GM18519 (cell line): ENCODE measurements around the gene NT5C.

Experiments
- ATAC-seq: cut with Tn5 transposase; IDR thresholded peaks from one replicate; pipeline ENCODE4 v1.9.1; 2021; ENCODE audit warnings: mild to moderate bottlenecking, moderate library complexity; ENCODE audit not compliant: unreplicated experiment, low FRiP score

The NT5C gene

GRCh38 chr17:75124041-75124818, 7.3 kb downstream of the NT5C start:
- no peak for ATAC-seq

DNA sequence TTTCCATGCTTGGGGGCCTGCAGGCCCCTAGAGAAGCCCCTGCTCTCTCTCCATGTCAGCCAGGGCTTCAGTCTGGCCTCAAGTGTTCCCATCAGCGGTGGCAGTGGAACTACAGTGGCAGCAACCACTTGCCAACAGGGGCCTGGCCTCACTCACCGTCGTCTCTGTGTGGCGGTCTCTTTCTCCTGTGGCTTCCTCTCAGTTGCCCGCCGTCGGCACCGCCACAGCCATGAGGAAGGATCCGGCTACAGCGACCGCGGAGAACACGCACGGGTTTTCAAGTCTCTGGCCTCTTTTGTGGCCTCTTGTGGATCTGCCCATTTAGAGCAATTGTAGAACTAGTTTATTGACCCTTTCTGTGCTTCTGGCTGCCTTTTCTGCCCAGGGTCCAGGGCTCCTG, 13.2 kb downstream of the NT5C start:
- ATAC-seq = no peak

- ATAC-seq = no peak
Observed at GRCh38 chr17:75116737-75117136, 14.8 kb downstream of the NT5C start.

DNA sequence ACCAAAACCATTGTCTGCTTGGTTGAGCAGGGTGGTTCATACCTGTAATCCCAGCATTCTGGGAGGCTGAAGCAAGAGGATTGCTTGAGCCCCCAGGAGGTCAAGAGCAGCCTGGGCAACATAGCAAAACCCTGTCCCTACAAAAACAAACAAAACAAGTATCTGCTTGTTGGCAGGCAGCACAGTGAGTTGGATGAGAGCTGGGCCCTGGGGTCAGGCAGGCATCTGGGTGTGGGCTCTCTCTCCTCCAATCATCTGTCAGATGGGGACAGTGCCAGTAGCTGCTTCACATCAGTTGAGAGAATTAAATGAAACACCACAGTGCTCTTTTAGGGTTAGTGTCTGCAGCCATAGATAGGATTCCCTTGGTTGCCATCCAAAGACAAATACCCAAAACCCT, 16.0 kb downstream of the NT5C start:
- ATAC-seq = no peak

GRCh38 chr17:75114552-75115314, 16.8 kb downstream of the NT5C start:
- no peak for ATAC-seq

GRCh38 chr17:75113798-75114551, 17.6 kb downstream of the NT5C start:
- ATAC-seq = no peak

- ATAC-seq = no peak
Observed at GRCh38 chr17:75111777-75112335, 19.7 kb downstream of the NT5C start.

GRCh38 chr17:75110234-75110937, 21.2 kb downstream of the NT5C start:
- no peak for ATAC-seq

DNA sequence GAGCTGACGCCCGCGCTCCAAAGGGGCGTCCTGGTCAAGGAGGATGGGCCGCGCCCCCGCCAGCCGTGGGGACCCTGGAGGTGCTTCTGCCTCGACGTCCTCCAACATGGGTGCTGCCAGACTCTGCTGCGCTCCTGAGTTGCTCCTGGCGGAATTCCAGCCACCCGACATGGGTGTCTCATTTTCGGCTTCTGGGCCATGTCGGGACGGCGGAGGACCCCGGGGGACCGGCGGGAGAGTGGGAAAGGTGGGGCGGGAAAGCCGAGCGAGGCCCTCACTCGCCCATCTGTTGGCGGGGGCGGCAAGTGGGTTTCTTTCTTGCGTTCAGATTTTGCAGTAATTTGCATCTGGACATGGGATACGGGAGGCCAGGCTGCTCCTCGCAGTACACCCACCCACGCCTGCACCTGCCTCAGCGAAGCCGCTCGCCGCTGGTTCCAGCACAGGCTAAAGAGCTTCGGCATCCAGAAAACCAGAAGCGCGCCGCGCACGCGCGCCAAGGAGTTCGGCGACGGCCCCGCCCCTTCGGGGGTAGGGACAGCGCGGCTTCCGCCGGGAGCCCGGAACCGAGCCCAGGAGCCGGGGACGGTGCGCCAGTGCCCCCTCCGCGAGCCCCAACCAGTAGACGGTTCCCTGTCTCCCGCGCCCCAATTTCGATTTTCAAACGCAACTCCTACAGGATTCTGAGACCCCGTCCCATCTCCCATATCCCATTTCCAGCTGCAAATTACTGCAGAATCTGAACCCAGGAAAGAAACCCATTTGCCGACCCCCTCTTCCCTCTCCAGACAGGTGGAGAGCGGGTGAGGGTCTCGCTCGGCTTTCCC, 21.9 kb downstream of the NT5C start, which contains the start of gene ARMC7:
Gene ARMC7 (plus strand): TSS at position 563 of the 827 bp plus-strand sequence. CDS start 320 bp downstream, outside the sequence.
- ATAC-seq = peak; percentile 53

DNA sequence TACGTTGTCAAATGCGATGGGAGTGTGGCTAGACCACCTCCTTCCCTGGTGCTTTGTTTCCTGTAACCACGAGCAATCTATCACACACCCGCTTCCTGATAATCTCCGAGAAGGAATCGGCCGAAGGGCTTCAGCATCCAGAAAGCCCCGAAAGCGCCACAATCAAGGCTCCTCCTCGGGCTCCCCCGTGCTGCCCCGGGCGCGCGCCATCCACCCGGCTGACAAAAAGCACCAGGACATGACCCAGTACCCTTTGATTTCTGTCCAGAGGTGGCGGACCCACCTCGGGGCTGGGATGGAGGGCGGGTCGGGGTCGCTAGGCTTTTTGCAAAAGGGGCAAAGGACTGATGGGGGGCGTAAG, 22.5 kb downstream of the NT5C start:
- ATAC-seq = no peak

DNA sequence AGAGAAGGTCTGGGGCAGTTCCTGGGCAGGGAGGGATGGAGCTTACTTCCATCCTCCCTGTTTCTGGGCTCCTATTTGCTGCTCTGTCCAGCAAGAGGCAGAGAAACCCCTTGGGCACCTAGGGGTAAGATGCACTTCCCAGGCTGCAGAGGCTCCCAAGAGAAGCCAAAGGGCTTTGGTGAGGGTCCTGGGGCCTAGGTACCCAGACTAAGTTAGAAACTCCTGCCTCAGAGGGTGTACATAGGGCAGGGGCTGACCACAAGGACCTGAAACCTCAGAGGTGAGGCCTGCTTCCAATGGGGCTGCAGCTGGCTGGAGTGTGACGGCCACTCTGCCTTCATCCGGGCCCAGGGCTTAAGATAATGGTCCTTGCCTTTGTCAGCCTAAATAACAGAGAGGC, 23.3 kb downstream of the NT5C start:
- ATAC-seq = no peak

DNA sequence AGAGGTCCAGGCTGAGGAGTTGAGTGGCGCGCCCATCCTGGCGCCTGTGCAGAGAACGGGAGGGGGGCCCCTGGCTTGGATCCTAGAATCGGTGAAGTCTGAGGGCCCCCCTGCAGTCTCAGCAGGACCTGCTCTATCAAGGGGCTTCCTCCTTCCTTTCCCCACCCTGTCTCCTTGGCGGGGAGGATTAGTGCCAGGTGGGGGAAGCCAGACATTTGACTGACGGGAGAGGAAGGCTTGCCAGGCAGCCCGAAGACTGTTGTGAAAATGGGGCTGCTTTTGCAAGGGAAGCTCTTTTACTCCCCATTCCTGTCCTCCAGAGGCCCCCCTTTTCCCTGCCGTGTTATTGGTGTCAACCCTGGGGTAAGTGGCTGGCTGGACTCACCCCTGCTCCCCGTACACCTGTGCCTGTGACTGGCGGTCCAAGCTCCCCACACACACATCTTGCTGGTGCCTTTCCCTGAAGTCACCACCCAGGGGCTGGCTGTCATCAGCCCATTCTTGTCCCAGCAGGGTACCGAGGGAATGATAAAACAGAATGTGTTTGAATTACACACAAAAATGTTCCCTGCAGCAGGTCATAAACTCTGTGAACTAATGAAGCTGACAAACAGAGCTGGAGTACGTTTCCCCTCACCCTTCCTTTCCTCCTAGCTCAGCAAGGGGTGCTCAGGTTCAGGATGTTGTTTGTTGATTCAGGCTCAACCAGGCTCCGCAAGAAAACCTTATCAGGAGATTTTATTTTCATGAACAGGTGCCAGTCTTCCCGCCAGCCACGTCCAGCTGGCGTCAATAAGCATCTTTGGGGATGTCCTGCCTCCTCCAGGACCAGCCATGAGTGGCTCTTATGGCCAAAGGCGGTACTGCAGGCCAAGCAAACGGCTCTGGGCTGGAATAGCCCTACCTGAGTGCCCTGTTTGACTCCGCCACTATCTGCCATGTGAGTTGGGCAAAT, 26.1 kb downstream of the NT5C start:
- no peak for ATAC-seq

DNA sequence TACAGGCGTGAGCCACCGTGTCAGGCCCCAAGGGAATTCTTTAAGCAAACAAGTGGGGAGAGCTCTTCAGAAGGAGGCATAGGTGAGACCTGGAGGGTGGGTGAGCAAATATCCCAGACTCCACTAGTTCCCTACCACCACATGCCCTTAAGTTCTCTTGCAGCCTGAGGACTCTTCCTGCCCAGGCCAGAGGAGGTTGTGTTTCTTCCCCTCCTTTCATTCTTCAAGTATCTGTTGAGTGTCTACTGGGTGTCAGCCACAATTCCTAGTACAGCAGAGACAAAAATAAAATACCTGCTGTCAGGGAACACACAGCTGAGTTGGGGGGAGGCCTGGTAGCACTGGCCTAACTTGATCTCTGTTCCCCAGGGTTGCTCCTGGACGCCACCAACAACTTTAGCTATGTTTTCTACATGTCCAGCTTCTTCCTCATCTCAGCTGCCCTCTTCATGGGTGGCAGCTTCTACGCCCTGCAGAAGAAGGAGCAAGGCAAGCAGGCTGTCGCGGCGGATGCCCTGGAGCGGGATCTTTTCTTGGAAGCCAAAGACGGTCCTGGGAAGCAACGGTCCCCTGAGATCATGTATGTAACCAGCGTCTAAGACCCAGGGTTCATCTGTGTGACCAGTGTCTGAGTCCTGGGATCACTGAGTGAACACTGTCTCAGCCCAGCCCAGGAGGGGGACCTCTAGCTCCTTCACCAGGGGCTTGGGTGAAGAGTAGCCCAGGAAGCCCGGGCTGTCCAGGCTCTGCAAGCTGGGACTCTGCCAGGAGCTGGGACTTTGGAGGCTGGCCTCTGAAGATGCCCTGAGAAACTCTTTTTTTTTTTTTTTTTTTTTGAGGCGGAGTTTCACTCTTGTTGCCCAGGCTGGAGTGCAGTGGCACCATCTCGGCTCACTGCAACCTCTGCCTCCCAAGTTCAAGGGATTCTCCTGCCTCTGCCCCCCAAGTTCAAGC, 27.7 kb downstream of the NT5C start:
- ATAC-seq = no peak

DNA sequence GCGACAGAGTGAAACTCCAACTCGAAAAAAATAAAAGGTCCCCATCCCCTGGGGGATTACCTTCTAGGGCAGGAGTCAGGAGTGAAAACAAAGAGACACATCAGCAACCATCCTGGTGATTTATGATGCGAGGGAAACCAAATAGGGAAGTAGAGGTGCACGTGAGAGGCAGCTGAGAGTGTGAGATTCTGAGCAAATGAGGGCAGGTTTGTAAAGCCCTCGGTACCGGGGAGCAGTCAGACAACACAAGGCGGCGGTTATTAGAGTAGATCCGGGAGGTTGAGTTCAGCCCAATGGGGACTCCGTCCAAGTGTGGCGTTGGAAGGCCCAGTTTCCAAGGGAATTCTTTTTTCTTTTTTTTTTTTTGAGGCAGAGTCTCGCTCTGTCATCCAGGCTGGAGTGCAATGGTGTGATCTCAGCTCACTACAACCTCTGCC, 29.1 kb downstream of the NT5C start:
- no peak for ATAC-seq

DNA sequence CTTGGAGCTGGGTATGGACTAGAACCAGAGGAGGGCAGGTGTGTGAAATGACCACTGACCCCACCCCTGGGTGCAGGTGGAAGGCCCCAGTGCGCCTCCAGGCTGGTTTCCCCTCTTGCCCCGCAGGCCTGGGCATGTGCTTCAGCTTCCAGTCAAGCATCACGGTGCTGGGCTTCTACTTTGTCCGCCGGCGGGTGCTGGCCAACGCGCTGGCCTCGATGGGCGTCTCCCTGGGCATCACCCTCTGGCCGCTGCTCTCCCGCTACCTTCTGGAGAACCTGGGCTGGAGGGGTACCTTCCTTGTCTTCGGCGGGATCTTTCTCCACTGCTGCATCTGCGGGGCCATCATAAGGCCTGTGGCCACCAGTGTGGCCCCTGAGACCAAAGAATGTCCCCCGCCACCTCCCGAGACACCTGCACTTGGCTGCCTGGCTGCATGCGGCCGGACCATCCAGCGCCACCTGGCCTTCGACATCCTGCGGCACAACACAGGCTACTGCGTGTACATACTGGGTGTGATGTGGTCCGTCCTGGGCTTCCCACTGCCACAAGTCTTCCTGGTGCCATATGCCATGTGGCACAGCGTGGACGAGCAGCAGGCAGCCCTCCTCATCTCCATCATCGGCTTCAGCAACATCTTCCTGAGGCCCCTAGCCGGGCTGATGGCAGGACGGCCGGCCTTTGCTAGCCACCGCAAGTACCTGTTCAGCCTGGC, 31.5 kb downstream of the NT5C start:
- ATAC-seq = no peak

- ATAC-seq = no peak
Observed at GRCh38 chr17:75098861-75099260, 32.7 kb downstream of the NT5C start.

DNA sequence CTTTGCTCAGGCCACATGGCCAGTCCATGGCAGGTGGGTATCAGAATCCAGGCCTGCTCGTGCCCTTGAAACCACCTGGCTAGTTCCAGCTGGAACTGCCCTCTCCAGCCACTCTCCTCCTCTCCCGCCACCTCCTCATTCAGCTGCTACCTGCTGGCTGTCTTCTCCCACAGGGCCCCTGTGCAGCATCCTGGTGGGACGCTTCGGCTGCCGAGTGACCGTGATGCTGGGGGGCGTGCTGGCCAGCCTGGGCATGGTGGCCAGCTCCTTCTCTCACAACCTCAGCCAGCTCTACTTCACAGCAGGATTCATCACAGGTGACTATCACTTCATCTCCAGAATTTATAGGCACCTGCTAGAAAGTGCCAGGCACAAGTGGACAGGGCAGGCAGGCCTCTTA, 33.7 kb downstream of the NT5C start:
- no peak for ATAC-seq
